ENCODE data around the gene LUC7L3. TPM values are rescaled to one million over a fixed set of nuclear protein-coding genes. Genes with fewer than 3 reads are reported as not detected.
"Not testable (repeated sequence)": the region's sequence is repeated elsewhere in the genome, so short reads cannot be mapped to it uniquely, and the experiment has no call there.

LUC7L3 gene
- total and polyA plus RNA-seq, 2 experiments from 2014 or later = 56.9 to 156 TPM

GRCh38 chr17:50677851-50678375 lies 41.5 kb upstream of the LUC7L3 start:
- H3K4me1 ChIP-seq (ENCODE audit: insufficient read depth) = no peaks in the 10 kb centered on the region
- DNase-seq (ENCODE audit: low spot score) = no peak
- no peaks in the 10 kb centered on the region for H4K20me1 ChIP-seq (ENCODE audit: insufficient read depth, poor library complexity, severe bottlenecking)
- no peaks in the 10 kb centered on the region for H3K36me3 ChIP-seq (replicated peaks; ENCODE audit: insufficient read depth, low read depth)
- WGBS (ENCODE audit: low lambda C conversion rate, missing lambda C conversion rate) = 95% methylated on average over 12 of the region's 12 CpGs
- H3K4me2 ChIP-seq = no peak overlapping the region
- no peak overlapping the region for H2AFZ ChIP-seq
- no peak for TF ChIP-seq EZH2phosphoT487 (IDR thresholded peaks at IDR 0.05; ENCODE audit: low read depth, severe bottlenecking, unreplicated experiment)
- no peak for TF ChIP-seq CTCF (IDR thresholded peaks at IDR 0.05; ENCODE audit: poor library complexity)
- no peak for TF ChIP-seq EZH2 (IDR thresholded peaks at IDR 0.05; ENCODE audit: borderline replicate concordance)
- no peaks in the 10 kb centered on the region for H3K27me3 ChIP-seq
- no peaks in the 10 kb centered on the region for H3K9me2 ChIP-seq (replicated peaks; ENCODE audit: insufficient read depth)
- H3K27ac ChIP-seq = no peak overlapping the region
- H3K4me3 ChIP-seq = no peak overlapping the region
- H3K79me2 ChIP-seq = no peaks in the 10 kb centered on the region
- H3K9me3 ChIP-seq (ENCODE audit: low read depth) = no peaks in the 10 kb centered on the region

GRCh38 chr17:50679008-50679544 lies 40.3 kb upstream of the LUC7L3 start:
- WGBS (ENCODE audit: low lambda C conversion rate, missing lambda C conversion rate) = 83% methylated on average over 11 of the region's 11 CpGs
- H3K36me3 ChIP-seq (replicated peaks; ENCODE audit: insufficient read depth, low read depth) = no peaks in the 10 kb centered on the region

GRCh38 chr17:50680126-50680525 lies 39.3 kb upstream of the LUC7L3 start:
- Histone ChIP-seq H3K27ac (no peak overlapping the region), H3K4me2 (no peak overlapping the region), H4K20me1 (ENCODE audit: insufficient read depth, poor library complexity, severe bottlenecking) (no peaks in the 10 kb centered on the region), H2AFZ (no peak overlapping the region), H3K9me2 (replicated peaks; ENCODE audit: insufficient read depth) (no peaks in the 10 kb centered on the region), H3K79me2 (no peaks in the 10 kb centered on the region), H3K36me3 (replicated peaks; ENCODE audit: insufficient read depth, low read depth) (no peaks in the 10 kb centered on the region), H3K9me3 (ENCODE audit: low read depth) (no peaks in the 10 kb centered on the region), H3K4me1 (ENCODE audit: insufficient read depth) (peaks cover 14% of the 10 kb centered on the region), H3K27me3 (no peaks in the 10 kb centered on the region), H3K4me3 (no peak overlapping the region)
- DNase-seq (ENCODE audit: low spot score) = no peak
- 97% methylated on average over 5 of the region's 5 CpGs for WGBS (ENCODE audit: low lambda C conversion rate, missing lambda C conversion rate)
- no peak for TF ChIP-seq CTCF (IDR thresholded peaks at IDR 0.05; ENCODE audit: poor library complexity)

More at GRCh38 chr17:50679008-50679544, 40.3 kb upstream of the LUC7L3 start:
- H3K4me1 ChIP-seq (ENCODE audit: insufficient read depth) = peaks cover 4% of the 10 kb centered on the region
- no peak overlapping the region for H2AFZ ChIP-seq
- H3K27me3 ChIP-seq = no peaks in the 10 kb centered on the region
- no peaks in the 10 kb centered on the region for H3K9me3 ChIP-seq (ENCODE audit: low read depth)
- no peaks in the 10 kb centered on the region for H3K9me2 ChIP-seq (replicated peaks; ENCODE audit: insufficient read depth)
- H3K27ac ChIP-seq = no peak overlapping the region
- H3K4me3 ChIP-seq = no peak overlapping the region
- no peak for DNase-seq (ENCODE audit: low spot score)
- H3K79me2 ChIP-seq = no peaks in the 10 kb centered on the region
- TF ChIP-seq EZH2 (IDR thresholded peaks at IDR 0.05; ENCODE audit: borderline replicate concordance) = no peak
- TF ChIP-seq EZH2phosphoT487 (IDR thresholded peaks at IDR 0.05; ENCODE audit: low read depth, severe bottlenecking, unreplicated experiment) = no peak
- no peak for TF ChIP-seq CTCF (IDR thresholded peaks at IDR 0.05; ENCODE audit: poor library complexity)
- no peaks in the 10 kb centered on the region for H4K20me1 ChIP-seq (ENCODE audit: insufficient read depth, poor library complexity, severe bottlenecking)
- H3K4me2 ChIP-seq = no peak overlapping the region

GRCh38 chr17:50680543-50681262 lies 38.7 kb upstream of the LUC7L3 start:
- not testable (repeated sequence) for H3K4me3 ChIP-seq; H4K20me1 ChIP-seq (ENCODE audit: insufficient read depth, poor library complexity, severe bottlenecking); H2AFZ ChIP-seq; H3K9me2 ChIP-seq (replicated peaks; ENCODE audit: insufficient read depth); DNase-seq (ENCODE audit: low spot score); H3K36me3 ChIP-seq (replicated peaks; ENCODE audit: insufficient read depth, low read depth); H3K27me3 ChIP-seq; H3K79me2 ChIP-seq; H3K27ac ChIP-seq; H3K9me3 ChIP-seq (ENCODE audit: low read depth)
- Histone ChIP-seq H3K4me2 (peak overlapping the region; percentile 54), H3K4me1 (ENCODE audit: insufficient read depth) (peaks cover 18% of the 10 kb centered on the region)
- 84% methylated on average over 12 of the region's 12 CpGs for WGBS (ENCODE audit: low lambda C conversion rate, missing lambda C conversion rate)
